Sigmoid colon (tissue), 7 donors: ENCODE results near the gene IL2RA. TPM values are rescaled to one million over a fixed set of nuclear protein-coding genes. Genes with fewer than 3 reads are reported as not detected.

Source experiments
- DNase-seq: peaks from one replicate; pipeline ENCODE4 v3.0.0-alpha.2; 2019
- H3K27ac ChIP-seq, 4 donors: fragments of 200-600 bp; sonication (generic); one replicate each; pipeline ENCODE4 v1.5.1; 2016 to 2019; ENCODE audit warnings: mild to moderate bottlenecking in 1 of 4
- H3K27me3 ChIP-seq, 3 donors: fragments of 200-600 bp; sonication (generic); one replicate each; pipeline ENCODE4 v1.5.1; 2019; ENCODE audit warnings: mild to moderate bottlenecking in 1 of 3
- H3K36me3 ChIP-seq, 4 donors: fragments of 200-600 bp; sonication (generic); one replicate each; pipeline ENCODE4 v1.5.1; 2016 to 2019
- H3K4me1 ChIP-seq, 4 donors: fragments of 200-600 bp; sonication (generic); one replicate each; pipeline ENCODE4 v1.5.1; 2017 to 2019
- H3K4me3 ChIP-seq, 4 donors: fragments of 200-600 bp; sonication (generic); one replicate each; pipeline ENCODE4 v1.5.1; 2017 to 2019; ENCODE audit warnings: mild to moderate bottlenecking in 2 of 4, moderate library complexity in 1 of 4
- H3K9me3 ChIP-seq, 4 donors: fragments of 200-600 bp in 3 of 4; sonication (generic) in 3 of 4; one replicate each; pipeline versions ENCODE4 v1.5.1 to v1.6.1; 2013 to 2019
- CTCF ChIP-seq, 4 experiments: fragments of 450-650 bp in 3 of 4; fragments of 200-600 bp in 1 of 4; IDR thresholded peaks; one replicate each; pipeline ENCODE4 v1.5.1; 2016 to 2019; ENCODE audit warnings: antibody characterized with exemption in 4 of 4, mild to moderate bottlenecking in 3 of 4, moderate library complexity in 2 of 4
- EP300 ChIP-seq, 4 donors: sonication (generic); formaldehyde crosslinking; IDR thresholded peaks; one replicate each; pipeline ENCODE4 v1.6.1; 2017; ENCODE audit warnings: antibody characterized with exemption in 4 of 4
- POLR2A ChIP-seq, 2 donors: fragments of 450-650 bp; IDR thresholded peaks; one replicate each; pipeline ENCODE4 v1.6.1; 2016; ENCODE audit warnings: antibody characterized with exemption in 2 of 2, mild to moderate bottlenecking in 2 of 2, moderate library complexity in 2 of 2
- POLR2AphosphoS5 ChIP-seq, 4 donors: sonication (generic); formaldehyde crosslinking; IDR thresholded peaks; one replicate each; pipeline ENCODE4 v1.6.1; 2017; ENCODE audit warnings: antibody characterized with exemption in 4 of 4
- WGBS, 2 donors: extraction: QIAGEN DNeasy Blood & Tissue Kit; methylation state at CpG; one replicate each; pipeline ENCODE4 v1.1.7; 2013; 5-methylcytosine and 5-hydroxymethylcytosine counted together
- intact Hi-C: fragments of 100-400 bp; cut with DNase I; formaldehyde crosslinking; loops from one replicate; pipeline ENCODE4 v1.15.1; 2023
- polyA plus RNA-seq, 3 donors: library from polyadenylated mRNA; stranded (reverse); fragments of 200-250 nt; gene quantifications; one replicate each; pipeline ENCODE4 v1.2.3, GENCODE V29; 2013
- total RNA-seq, 4 donors: library from RNA; depleted of rRNA; stranded (reverse); fragments of >200 nt; gene quantifications; one replicate each; pipeline ENCODE4 v1.1.0, GENCODE V29; 2016
- donor health status: healthy with polysubstance abuse.
- donor health status: Bipolar disorder and iron deficiency.
- donor health status: healthy.

The IL2RA gene
- total and polyA plus RNA-seq, 7 donors, result 0.60 to 14.0 (median 4.7) TPM; not detected in 1

GRCh38 chr10:5968681-5969453 is 93.3 kb downstream of the IL2RA start:
- DNase-seq, result peak; percentile 53
- intact Hi-C loops, result no loop called here
- Histone ChIP-seq H3K9me3 (no peaks in the 10 kb centered on the region), H3K27me3 (no peaks in the 10 kb centered on the region), H3K36me3 (no peaks in the 10 kb centered on the region), H3K4me1 (peaks cover 0 to 3% (median 0%) of the 10 kb centered on the region in 4 donors), H3K27ac (no peak overlapping the region), H3K4me3 (no peak overlapping the region)
- TF ChIP-seq CTCF (IDR thresholded peaks at IDR 0.05) (no peak), POLR2A (IDR thresholded peaks at IDR 0.05) (no peak), POLR2AphosphoS5 (IDR thresholded peaks at IDR 0.05) (no peak), EP300 (IDR thresholded peaks at IDR 0.05) (no peak)
- WGBS, 2 donors, result 90 to 93% methylated on average over 9 of the region's 9 CpGs

- WGBS, 2 donors, result 87 to 88% methylated on average over 5 of the region's 5 CpGs
- H3K27me3 ChIP-seq, result no peaks in the 10 kb centered on the region
- TF ChIP-seq POLR2AphosphoS5 (IDR thresholded peaks at IDR 0.05) (no peak), EP300 (IDR thresholded peaks at IDR 0.05) (no peak), CTCF (IDR thresholded peaks at IDR 0.05) (no peak), POLR2A (IDR thresholded peaks at IDR 0.05) (no peak)
- no peaks in the 10 kb centered on the region for H3K36me3 ChIP-seq
- H3K4me3 ChIP-seq, result no peak overlapping the region
- peaks cover 0 to 3% (median 0%) of the 10 kb centered on the region in 4 donors for H3K4me1 ChIP-seq
- no peaks in the 10 kb centered on the region for H3K9me3 ChIP-seq
- no peak overlapping the region for H3K27ac ChIP-seq
- DNase-seq, result peak; percentile 58
- intact Hi-C loops, result no loop called here
These were observed 94.0 kb downstream of the IL2RA start for GRCh38 chr10:5968037-5968680.

- no peak overlapping the region for H3K27ac ChIP-seq
- TF ChIP-seq POLR2AphosphoS5 (IDR thresholded peaks at IDR 0.05), result no peak
- no peak for TF ChIP-seq EP300 (IDR thresholded peaks at IDR 0.05)
- TF ChIP-seq POLR2A (IDR thresholded peaks at IDR 0.05), result no peak
- intact Hi-C loops, result no loop called here
- no peaks in the 10 kb centered on the region for H3K27me3 ChIP-seq
- no peaks in the 10 kb centered on the region for H3K4me1 ChIP-seq
- no peaks in the 10 kb centered on the region for H3K9me3 ChIP-seq
- 20 to 77% methylated on average over 8 of the region's 8 CpGs for WGBS, 2 donors
- peak; percentile 33 for DNase-seq
- no peak overlapping the region for H3K4me3 ChIP-seq
- H3K36me3 ChIP-seq, result peaks cover 0 to 4% (median 0%) of the 10 kb centered on the region in 4 donors
These were observed 96.9 kb downstream of the IL2RA start for GRCh38 chr10:5965266-5965665.

GRCh38 chr10:5964736-5965135 is 97.4 kb downstream of the IL2RA start:
- peaks cover 0 to 10% (median 0%) of the 10 kb centered on the region in 4 donors for H3K36me3 ChIP-seq
- WGBS, 2 donors, result 84 to 94% methylated on average over 13 of the region's 13 CpGs

More at GRCh38 chr10:5964736-5965135, 97.4 kb downstream of the IL2RA start:
- Histone ChIP-seq H3K4me3 (no peak overlapping the region), H3K27ac (no peak overlapping the region), H3K4me1 (no peaks in the 10 kb centered on the region), H3K27me3 (no peaks in the 10 kb centered on the region), H3K9me3 (no peaks in the 10 kb centered on the region)
- peak; percentile 37 for DNase-seq
- intact Hi-C loops, result no loop called here
- TF ChIP-seq CTCF (IDR thresholded peaks at IDR 0.05) (no peak), POLR2A (IDR thresholded peaks at IDR 0.05) (no peak), EP300 (IDR thresholded peaks at IDR 0.05) (no peak), POLR2AphosphoS5 (IDR thresholded peaks at IDR 0.05) (no peak)
